Measurements from ENCODE around the gene CERS4.

DNA sequence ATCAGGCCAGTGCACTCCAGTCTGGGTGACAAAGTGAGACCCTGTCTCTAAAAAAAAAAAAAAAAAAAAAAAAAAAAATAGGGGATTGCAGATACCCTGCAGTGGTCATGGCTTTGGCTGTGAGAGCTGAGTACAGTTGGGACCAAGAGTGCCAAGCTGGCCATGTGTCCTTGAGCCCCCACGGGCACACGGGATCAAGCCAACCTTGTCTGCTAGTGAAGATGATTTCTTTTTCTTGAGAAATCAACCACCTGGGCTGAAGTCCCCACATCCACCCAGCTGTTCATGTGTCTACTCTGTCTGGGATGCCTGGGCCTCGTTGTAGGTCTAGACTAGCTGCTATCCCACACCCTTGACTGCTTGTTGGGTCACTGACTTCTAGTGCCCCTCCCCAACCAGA is 34.0 kb downstream of the CERS4 start:
- TF ChIP-seq, protein P1, sequence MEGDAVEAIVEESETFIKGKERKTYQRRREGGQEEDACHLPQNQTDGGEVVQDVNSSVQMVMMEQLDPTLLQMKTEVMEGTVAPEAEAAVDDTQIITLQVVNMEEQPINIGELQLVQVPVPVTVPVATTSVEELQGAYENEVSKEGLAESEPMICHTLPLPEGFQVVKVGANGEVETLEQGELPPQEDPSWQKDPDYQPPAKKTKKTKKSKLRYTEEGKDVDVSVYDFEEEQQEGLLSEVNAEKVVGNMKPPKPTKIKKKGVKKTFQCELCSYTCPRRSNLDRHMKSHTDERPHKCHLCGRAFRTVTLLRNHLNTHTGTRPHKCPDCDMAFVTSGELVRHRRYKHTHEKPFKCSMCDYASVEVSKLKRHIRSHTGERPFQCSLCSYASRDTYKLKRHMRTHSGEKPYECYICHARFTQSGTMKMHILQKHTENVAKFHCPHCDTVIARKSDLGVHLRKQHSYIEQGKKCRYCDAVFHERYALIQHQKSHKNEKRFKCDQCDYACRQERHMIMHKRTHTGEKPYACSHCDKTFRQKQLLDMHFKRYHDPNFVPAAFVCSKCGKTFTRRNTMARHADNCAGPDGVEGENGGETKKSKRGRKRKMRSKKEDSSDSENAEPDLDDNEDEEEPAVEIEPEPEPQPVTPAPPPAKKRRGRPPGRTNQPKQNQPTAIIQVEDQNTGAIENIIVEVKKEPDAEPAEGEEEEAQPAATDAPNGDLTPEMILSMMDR (IDR thresholded peaks at IDR 0.05) = no peak
- TF ChIP-seq, protein P2, sequence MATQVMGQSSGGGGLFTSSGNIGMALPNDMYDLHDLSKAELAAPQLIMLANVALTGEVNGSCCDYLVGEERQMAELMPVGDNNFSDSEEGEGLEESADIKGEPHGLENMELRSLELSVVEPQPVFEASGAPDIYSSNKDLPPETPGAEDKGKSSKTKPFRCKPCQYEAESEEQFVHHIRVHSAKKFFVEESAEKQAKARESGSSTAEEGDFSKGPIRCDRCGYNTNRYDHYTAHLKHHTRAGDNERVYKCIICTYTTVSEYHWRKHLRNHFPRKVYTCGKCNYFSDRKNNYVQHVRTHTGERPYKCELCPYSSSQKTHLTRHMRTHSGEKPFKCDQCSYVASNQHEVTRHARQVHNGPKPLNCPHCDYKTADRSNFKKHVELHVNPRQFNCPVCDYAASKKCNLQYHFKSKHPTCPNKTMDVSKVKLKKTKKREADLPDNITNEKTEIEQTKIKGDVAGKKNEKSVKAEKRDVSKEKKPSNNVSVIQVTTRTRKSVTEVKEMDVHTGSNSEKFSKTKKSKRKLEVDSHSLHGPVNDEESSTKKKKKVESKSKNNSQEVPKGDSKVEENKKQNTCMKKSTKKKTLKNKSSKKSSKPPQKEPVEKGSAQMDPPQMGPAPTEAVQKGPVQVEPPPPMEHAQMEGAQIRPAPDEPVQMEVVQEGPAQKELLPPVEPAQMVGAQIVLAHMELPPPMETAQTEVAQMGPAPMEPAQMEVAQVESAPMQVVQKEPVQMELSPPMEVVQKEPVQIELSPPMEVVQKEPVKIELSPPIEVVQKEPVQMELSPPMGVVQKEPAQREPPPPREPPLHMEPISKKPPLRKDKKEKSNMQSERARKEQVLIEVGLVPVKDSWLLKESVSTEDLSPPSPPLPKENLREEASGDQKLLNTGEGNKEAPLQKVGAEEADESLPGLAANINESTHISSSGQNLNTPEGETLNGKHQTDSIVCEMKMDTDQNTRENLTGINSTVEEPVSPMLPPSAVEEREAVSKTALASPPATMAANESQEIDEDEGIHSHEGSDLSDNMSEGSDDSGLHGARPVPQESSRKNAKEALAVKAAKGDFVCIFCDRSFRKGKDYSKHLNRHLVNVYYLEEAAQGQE (IDR thresholded peaks at IDR 0.05; ENCODE audit: insufficient read depth in 1 of 2, low read depth in 2 of 2, low read length in 1 of 2) = no peak
- TF ChIP-seq TCF7L2 (IDR thresholded peaks at IDR 0.05; ENCODE audit: low read depth, low read length) (no peak), SIN3A (IDR thresholded peaks at IDR 0.05; ENCODE audit: borderline replicate concordance, insufficient read depth, low read depth, low read length) (no peak)
